ENCODE data around the gene CLTC.
A peak's percentile ranks its signal among the peaks of the same experiment; 100 is the strongest.

CLTC gene

DNA sequence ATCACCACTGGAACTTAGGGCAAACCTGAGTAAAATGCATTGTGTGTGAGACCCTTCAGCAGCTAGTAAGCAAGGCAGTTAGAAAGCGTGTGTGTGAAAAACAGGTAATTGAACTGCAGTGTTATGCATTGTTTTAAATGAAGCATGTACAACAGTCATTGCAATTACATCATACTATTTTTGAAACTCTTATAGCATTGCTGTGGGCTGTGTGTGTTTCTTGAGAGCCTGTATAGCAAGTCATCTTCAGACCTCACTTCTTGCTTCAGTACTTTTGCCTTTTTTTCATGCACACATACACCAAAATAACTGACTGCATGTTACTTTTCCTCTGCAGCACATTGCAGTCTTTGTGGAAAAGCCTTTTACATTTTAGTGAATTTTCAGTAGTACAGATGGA lies 68.3 kb downstream of the CLTC start:
- no peak for DNase-seq

DNA sequence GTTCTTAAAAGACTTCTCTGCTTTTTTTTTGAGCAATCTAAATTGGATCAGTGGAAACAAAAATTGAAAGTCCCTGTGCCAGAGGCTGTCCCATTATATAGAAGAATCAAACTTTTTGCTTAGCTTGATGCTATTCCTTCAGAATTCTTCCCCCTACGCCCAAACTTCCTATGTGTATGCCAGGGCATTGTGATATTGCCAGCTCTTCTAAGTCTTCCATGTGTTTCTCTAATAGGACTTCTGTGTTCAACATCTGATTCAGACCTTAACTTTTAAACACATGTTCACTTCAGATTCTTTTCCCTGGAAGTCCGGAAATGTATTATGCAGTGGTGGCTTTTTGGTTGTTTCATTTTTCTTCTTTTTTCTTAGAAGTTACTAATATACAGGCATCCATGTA lies 68.8 kb downstream of the CLTC start:
- no peak for DNase-seq

DNA sequence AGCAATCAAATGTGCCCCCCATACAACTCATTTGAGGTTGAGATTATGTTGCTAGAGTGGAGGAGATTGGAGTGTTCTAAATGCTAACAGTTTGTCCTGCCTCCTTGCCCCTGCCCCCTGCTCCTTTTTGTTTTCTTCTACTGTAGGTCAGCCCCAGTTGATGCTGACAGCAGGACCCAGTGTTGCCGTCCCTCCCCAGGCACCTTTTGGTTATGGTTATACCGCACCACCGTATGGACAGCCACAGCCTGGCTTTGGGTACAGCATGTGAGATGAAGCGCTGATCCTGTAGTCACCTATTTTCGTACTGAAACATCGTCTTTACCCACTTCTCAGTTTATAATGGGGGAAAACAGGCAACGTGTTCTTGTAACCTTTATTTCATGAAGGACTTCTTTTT lies 73.9 kb downstream of the CLTC start:
- no peak for DNase-seq

- DNase-seq = no peak
These were observed 74.6 kb downstream of the CLTC start for GRCh38 chr17:59694344-59694743.

GRCh38 chr17:59695945-59696681 lies 76.4 kb downstream of the CLTC start:
- DNase-seq = no peak

DNA sequence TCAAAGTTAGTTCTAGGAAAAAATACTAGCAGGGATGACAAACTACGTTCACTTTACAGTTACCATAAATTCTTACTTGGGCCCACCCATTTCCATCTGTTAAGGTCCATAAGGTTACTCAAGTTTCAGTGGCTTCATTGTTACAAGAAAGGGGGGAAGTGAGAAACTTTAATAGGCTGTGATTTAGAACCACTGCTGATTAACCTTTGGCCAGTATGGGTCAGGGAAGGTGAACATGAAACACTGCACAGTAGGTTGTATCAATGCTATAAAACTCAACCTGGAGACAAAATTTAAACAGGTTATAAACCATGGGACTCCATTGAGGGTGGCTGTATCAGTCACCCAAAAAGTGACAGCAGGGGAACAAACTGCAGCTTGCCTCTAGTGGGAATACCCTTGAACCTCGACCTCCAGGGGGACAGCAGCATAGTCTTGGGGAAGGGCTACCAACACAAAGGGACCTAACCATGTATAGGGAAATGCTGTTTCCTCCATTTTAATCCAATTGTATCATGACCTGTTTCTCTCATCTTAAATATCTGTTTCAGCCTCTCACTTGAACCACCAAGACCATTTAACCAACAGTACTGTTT lies 77.1 kb downstream of the CLTC start:
- DNase-seq = no peak

- DNase-seq = no peak
These were observed 78.4 kb downstream of the CLTC start for GRCh38 chr17:59698143-59698542.

- DNase-seq = no peak
These were observed 79.5 kb downstream of the CLTC start for GRCh38 chr17:59699218-59699617.

- DNase-seq = no peak
These were observed 80.1 kb downstream of the CLTC start for GRCh38 chr17:59699786-59700185.

- no peak for DNase-seq
These were observed 82.6 kb downstream of the CLTC start for GRCh38 chr17:59702304-59702703.

- peak; percentile 83 for DNase-seq
These were observed 87.7 kb downstream of the CLTC start, which contains the start of the genes PTRH2 and VMP1 for GRCh38 chr17:59707149-59707970. PTRH2 (minus strand) TSS chr17:59707430; CDS start chr17:59697978, 9,452 bp downstream. VMP1 (plus strand) TSS chr17:59707654; CDS start chr17:59731447, 23,793 bp downstream.

GRCh38 chr17:59707971-59708430 lies 88.3 kb downstream of the CLTC start:
- peak; percentile 2 for DNase-seq

- no peak for DNase-seq
These were observed 92.2 kb downstream of the CLTC start for GRCh38 chr17:59711936-59712335.

- no peak for DNase-seq
These were observed 93.2 kb downstream of the CLTC start for GRCh38 chr17:59712862-59713261.

DNA sequence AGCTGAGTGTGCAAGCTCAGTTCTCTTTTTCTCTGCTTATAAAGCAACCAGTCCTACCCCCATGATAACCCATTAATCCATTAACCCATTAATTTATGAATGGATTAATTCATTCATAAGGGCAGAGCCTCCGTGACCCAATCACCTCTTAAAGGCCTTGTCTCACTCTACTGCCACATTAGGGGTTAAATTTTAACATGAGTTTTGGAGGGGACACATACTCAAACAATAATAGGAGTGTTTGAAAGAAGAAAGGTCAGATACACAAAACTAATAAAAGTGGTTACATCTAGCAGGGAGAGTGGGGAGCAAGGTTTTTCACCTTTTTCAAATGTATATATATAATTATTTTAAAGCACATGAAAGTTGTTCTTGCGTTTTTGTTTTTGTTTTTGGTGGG lies 94.6 kb downstream of the CLTC start:
- no peak for DNase-seq

DNA sequence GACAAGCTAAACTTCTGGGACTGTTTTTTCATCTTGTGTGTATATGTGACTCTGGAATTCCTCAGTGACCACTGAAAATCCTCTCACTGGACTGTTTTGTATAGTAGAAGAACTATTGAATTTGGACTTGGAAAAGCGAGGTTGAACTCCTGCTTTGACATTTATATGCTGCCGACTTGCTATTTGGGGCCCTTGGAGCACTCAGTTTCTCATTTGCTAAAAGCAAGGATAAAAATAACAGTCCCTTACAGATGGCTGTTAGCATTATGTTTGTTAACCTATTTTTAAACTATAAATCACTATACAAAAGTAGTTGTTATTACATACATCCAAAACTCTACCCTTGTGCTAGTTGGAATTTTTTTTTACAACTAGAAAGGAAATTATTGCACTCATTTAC lies 96.7 kb downstream of the CLTC start:
- no peak for DNase-seq

DNA sequence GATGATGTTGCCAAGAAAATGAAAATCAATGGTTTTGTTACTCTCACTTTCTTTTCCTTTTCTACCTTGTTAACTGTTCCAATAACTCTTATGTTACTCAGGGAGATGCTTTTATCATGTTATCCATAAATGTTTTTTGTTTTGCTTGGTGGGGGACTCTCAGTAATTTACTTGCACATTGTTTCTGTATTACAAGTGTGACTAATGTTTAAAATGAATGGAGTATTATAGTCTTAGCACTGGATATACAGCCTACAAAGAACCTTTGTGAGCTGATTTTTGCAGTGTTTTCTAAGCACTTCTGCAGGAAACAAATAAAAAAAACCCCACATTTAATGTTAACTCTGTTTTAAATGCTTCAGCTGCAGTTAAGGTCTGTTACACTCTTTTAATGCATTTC lies 99.8 kb downstream of the CLTC start:
- no peak for DNase-seq

- DNase-seq = no peak
These were observed 102.9 kb downstream of the CLTC start for GRCh38 chr17:59722623-59723022.

DNA sequence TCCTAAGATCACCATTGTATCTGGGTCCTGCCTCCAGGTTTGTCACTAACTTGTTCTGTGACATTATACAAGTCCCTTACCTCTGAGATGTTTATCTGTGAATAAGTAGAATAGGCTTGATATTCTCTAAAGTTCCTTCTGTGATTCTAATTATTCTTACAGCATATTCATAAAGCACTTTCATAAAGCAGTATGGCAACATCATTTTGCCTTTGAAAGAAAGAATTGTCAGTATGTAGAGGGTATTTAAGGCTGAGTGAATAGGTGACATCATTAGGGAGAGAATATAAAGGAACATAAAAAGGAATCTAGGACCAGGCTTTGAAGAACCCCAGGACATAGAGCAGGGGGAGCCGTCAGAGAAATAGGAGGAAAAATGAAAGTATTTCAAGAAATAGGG lies 103.3 kb downstream of the CLTC start:
- DNase-seq = no peak

DNA sequence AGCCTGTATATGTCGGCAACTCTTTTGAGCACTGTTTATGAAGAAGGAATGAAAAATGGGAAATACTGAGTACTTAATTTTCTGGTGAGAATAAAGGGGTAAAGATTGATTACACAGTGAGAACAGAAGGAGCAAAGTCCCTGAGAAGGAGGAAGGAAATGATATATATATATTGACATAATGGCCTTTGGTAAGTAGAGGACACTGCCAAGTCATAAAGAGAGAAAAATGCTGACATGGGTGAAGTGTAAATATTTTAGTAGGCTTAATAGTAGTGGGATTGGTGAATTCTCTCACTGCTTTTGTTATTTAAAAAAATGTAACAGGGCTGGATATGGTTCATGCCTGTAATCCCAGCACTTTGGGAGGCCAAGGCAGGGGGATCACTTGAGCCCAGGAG lies 103.9 kb downstream of the CLTC start:
- no peak for DNase-seq

DNA sequence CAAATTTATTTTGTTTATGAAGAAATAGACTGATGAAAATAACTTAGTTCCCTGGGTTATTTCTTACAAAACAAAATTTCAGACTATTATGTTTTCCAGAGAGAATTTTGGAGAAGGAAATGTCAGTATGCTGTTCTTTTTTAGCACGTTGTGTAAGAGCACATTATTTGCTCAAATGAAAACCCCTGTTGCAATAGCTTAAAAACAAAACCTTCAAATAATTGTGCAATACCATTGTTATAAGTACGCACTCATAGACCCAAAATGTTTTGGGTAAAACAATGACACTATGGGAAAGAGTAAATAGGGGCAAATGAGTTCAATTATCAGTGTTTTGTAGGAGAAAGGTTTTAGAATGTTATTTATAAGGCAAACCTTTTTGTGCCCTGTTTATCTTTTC lies 106.0 kb downstream of the CLTC start:
- DNase-seq = no peak

DNA sequence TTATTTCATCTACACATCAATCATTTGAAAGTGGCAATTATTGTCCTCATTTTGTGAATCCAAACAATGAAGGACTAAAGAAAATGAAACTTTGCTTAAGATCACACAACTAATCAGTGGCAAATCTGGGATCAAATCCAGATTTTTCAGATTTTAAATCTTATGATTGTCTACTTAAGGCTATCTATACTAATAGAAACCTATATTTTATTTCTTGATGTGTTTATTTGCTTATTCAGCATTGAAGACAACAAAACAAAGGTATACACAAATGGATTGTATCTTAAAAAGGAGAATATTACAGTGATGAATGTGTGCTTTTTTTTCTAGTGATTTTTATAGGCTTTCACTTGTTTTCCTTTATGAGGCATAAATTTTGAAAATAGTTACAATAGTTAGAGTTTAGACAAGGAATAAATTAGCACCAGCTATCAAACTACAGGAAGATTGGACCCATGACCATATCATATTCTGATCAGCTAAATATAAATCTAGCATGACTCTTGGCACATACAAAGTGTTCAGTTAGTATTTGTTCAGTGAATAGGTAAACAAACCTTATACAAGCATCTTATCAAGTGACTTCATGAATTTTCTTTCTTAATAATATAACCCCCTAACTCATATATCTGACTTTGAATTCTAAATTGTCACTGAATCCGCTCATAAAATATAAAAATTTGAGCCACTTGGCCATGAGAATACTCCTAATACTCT lies 108.3 kb downstream of the CLTC start:
- DNase-seq = no peak

DNA sequence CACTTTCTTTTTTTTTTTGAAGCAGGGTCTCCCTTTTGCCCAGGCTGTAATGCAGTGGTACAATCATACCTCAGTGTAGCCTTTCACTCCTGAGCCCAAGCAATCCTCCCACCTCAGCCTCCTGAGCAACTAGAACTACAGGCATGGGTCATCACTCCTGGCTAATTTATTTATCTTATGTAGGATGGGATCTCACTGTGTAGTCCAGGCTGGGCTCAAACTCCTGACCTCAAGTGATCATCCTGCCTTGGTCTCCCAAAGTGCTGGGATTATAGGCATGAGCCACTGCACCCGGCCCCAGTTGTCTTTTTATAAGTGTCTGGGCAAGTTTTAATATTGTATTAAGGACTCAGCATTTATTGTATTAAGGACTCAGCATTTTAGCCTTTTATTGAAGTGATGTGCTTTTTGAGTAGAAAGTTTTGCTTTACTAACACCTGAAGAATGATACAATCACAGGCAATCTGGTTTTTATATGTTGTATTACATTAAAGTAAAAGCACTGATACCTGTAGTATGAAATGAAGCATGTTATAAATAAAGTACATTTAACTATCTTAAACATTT lies 110.7 kb downstream of the CLTC start:
- no peak for DNase-seq

All from CD4-positive, alpha-beta T cell treated with Interleukin-6 for 4 hours (primary cell).